Measurements from ENCODE around the gene DDX1. TPM values are rescaled to one million over a fixed set of nuclear protein-coding genes. Genes with fewer than 3 reads are reported as not detected.

DDX1 gene
- total and polyA plus RNA-seq, 2 of the 4 experiments (the other 2 are of a cell fraction), result 73.6 to 74.9 TPM

DNA sequence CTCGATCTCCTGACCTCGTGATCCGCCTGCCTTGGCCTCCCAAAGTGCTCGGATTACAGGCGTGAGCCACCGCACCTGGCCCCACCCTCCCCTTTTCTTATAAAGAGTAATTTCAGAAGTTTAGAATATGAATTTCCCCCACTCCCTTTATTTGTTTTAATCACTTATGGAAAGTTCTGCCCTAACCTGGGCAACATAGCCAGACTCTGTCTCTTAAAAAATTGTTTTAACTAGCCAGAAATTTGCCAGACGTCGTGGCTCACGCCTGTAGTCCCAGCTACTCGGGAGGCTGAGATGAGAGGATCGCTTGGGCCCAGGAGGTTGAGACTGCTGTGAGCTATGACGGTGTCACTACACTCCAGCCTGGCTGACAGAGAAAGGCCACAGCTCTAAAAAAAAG lies 22.8 kb upstream of the DDX1 start:
- no peak overlapping the region for H2BK5ac ChIP-seq (ENCODE audit: low read depth, low read length, poor library complexity, severe bottlenecking)
- no peaks in the 10 kb centered on the region for H3K9me1 ChIP-seq (ENCODE audit: insufficient read depth, low read length)
- intact Hi-C loops (cut with micrococcal nuclease) (loop anchor here (10.0 kb wide), 2 partner anchors 394 to 524 kb away; no protein-coding TSS in a partner anchor), dilution Hi-C loops (cut with HindIII; ENCODE audit: low sequenced_read_pairs, unreplicated experiment) (no loop called here), in situ Hi-C loops (cut with MboI; ENCODE audit: low sequenced_read_pairs) (no loop called here)
- ChIA-PET POLR2A (ENCODE audit: unreplicated experiment) (interaction anchor here (0.6 kb wide), 1 partner anchor 489 kb away, joined by 4 read pairs; no protein-coding TSS in a partner anchor), CTCF (no interaction called here)
- H4K5ac ChIP-seq (ENCODE audit: low read depth, low read length), result no peak overlapping the region
- H2AK9ac ChIP-seq (replicated peaks; ENCODE audit: low read depth, low read length, poor library complexity), result no peak overlapping the region
- no peak overlapping the region for H2BK20ac ChIP-seq (ENCODE audit: low read depth, low read length)
- no peak overlapping the region for H3K56ac ChIP-seq (ENCODE audit: extremely low read depth, insufficient read depth, low read length)
- no peak overlapping the region for H3K23ac ChIP-seq (ENCODE audit: low read depth, low read length)
- 100% methylated on average over 1 of the region's 12 CpGs; no CpG with 5 or more reads in 1 of the 2 experiments for WGBS, 2 experiments (ENCODE audit: extremely low coverage in 2 of 2, insufficient read length in 1 of 2)
- no peak for TF ChIP-seq CHD1 (IDR thresholded peaks at IDR 0.05; ENCODE audit: low read depth, low read length)
- TF ChIP-seq CEBPB (IDR thresholded peaks at IDR 0.05; ENCODE audit: low read depth, low read length), result no peak
- TF ChIP-seq, protein P1, sequence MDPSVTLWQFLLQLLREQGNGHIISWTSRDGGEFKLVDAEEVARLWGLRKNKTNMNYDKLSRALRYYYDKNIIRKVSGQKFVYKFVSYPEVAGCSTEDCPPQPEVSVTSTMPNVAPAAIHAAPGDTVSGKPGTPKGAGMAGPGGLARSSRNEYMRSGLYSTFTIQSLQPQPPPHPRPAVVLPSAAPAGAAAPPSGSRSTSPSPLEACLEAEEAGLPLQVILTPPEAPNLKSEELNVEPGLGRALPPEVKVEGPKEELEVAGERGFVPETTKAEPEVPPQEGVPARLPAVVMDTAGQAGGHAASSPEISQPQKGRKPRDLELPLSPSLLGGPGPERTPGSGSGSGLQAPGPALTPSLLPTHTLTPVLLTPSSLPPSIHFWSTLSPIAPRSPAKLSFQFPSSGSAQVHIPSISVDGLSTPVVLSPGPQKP (IDR thresholded peaks at IDR 0.05; ENCODE audit: borderline replicate concordance, low read depth, low read length), result no peak
- no peak for TF ChIP-seq MAZ (IDR thresholded peaks at IDR 0.05; ENCODE audit: borderline replicate concordance, low read depth, low read length)
- no peak for TF ChIP-seq RAD21 (IDR thresholded peaks at IDR 0.05; ENCODE audit: low read length)
- TF ChIP-seq MAFK (IDR thresholded peaks at IDR 0.05; ENCODE audit: low read depth, low read length), result no peak
- TF ChIP-seq SMC3 (IDR thresholded peaks at IDR 0.05; ENCODE audit: low read depth, low read length), result no peak
- TF ChIP-seq, protein P2, sequence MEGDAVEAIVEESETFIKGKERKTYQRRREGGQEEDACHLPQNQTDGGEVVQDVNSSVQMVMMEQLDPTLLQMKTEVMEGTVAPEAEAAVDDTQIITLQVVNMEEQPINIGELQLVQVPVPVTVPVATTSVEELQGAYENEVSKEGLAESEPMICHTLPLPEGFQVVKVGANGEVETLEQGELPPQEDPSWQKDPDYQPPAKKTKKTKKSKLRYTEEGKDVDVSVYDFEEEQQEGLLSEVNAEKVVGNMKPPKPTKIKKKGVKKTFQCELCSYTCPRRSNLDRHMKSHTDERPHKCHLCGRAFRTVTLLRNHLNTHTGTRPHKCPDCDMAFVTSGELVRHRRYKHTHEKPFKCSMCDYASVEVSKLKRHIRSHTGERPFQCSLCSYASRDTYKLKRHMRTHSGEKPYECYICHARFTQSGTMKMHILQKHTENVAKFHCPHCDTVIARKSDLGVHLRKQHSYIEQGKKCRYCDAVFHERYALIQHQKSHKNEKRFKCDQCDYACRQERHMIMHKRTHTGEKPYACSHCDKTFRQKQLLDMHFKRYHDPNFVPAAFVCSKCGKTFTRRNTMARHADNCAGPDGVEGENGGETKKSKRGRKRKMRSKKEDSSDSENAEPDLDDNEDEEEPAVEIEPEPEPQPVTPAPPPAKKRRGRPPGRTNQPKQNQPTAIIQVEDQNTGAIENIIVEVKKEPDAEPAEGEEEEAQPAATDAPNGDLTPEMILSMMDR (conservative IDR thresholded peaks at IDR 0.05; ENCODE audit: low read depth, low read length), result no peak
- no peak for TF ChIP-seq RFX5 (IDR thresholded peaks at IDR 0.05; ENCODE audit: low read depth, low read length)
- no peak for TF ChIP-seq MXI1 (IDR thresholded peaks at IDR 0.05; ENCODE audit: borderline replicate concordance, low read depth, low read length)
- TF ChIP-seq POLR2A (IDR thresholded peaks at IDR 0.05; ENCODE audit: low read depth, low read length), result no peak
- TF ChIP-seq BHLHE40 (IDR thresholded peaks at IDR 0.05; ENCODE audit: low read depth, low read length), result no peak
- TF ChIP-seq FOS (IDR thresholded peaks at IDR 0.05; ENCODE audit: low read depth, low read length), result no peak
- TF ChIP-seq, protein P3, sequence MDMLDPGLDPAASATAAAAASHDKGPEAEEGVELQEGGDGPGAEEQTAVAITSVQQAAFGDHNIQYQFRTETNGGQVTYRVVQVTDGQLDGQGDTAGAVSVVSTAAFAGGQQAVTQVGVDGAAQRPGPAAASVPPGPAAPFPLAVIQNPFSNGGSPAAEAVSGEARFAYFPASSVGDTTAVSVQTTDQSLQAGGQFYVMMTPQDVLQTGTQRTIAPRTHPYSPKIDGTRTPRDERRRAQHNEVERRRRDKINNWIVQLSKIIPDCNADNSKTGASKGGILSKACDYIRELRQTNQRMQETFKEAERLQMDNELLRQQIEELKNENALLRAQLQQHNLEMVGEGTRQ (IDR thresholded peaks at IDR 0.05; ENCODE audit: low read depth, low read length), result no peak
- no peak for TF ChIP-seq NFE2L2 (IDR thresholded peaks at IDR 0.05; ENCODE audit: low read depth, low read length)
- no peak for TF ChIP-seq RCOR1 (IDR thresholded peaks at IDR 0.05; ENCODE audit: insufficient replicate concordance, low read length)
- no peak overlapping the region for H3K27ac ChIP-seq (ENCODE audit: insufficient read depth, low read length)
- H4K20me1 ChIP-seq (ENCODE audit: insufficient read depth, low read length), result no peaks in the 10 kb centered on the region
- H2AK5ac ChIP-seq (ENCODE audit: low read depth, low read length), result no peak overlapping the region
- no peaks in the 10 kb centered on the region for H3K9me3 ChIP-seq (ENCODE audit: control insufficient read depth, insufficient read depth, low read length)
- no peak overlapping the region for H2AFZ ChIP-seq (replicated peaks; ENCODE audit: low read length, poor library complexity)
- no peaks in the 10 kb centered on the region for H3K36me3 ChIP-seq (ENCODE audit: control insufficient read depth, insufficient read depth, low read length)
- no peak overlapping the region for H2BK15ac ChIP-seq (ENCODE audit: low read depth, low read length)
- H3K9ac ChIP-seq (ENCODE audit: low read depth, low read length), result no peak overlapping the region
- no peak overlapping the region for H3K4ac ChIP-seq (ENCODE audit: low read depth, low read length)
- ATAC-seq (ENCODE audit: low read depth) (no peak), DNase-seq (no peak)
- H3K18ac ChIP-seq (ENCODE audit: low read depth, low read length), result no peak overlapping the region
- no peaks in the 10 kb centered on the region for H3K4me1 ChIP-seq (ENCODE audit: control insufficient read depth, insufficient read depth, low read length)
- no peak overlapping the region for H4K91ac ChIP-seq (ENCODE audit: insufficient read depth, low read depth, low read length)
- H3K4me3 ChIP-seq (ENCODE audit: insufficient read depth, low read depth, low read length), result no peak overlapping the region
- no TSS peak for BruUV-seq (replicated peaks)
- H3K27me3 ChIP-seq (ENCODE audit: control insufficient read depth, insufficient read depth, low read length), result no peaks in the 10 kb centered on the region
- no peaks in the 10 kb centered on the region for H3K79me1 ChIP-seq (ENCODE audit: low read depth in 1 of 2, low read length in 2 of 2)
- H3K4me2 ChIP-seq (ENCODE audit: low read depth, low read length), result no peak overlapping the region
- H3K14ac ChIP-seq (replicated peaks; ENCODE audit: low read depth, low read length), result no peak overlapping the region
- H2BK120ac ChIP-seq (ENCODE audit: low read depth, low read length), result no peak overlapping the region
- H4K8ac ChIP-seq (ENCODE audit: low read depth in 2 of 2, low read length in 2 of 2), result no peak overlapping the region

All from IMR-90 (cell line).